HepG2 (cell line): ENCODE results near the gene ENSA. TPM values are rescaled to one million over a fixed set of nuclear protein-coding genes. Genes with fewer than 3 reads are reported as not detected.
A peak's percentile ranks its signal among the peaks of the same experiment; 100 is the strongest.

Experiments used
- ATAC-seq: fragments of 200-7000 bp; cut with Tn5 transposase; 3 replicates; pipeline ENCODE4 v1.9.1; 2020; ENCODE audit warnings: mild to moderate bottlenecking, moderate library complexity
- BruUV-seq: library from RNA; stranded (reverse); fragments of 400-500 nt; replicated peaks from 2 replicates; lab custom pipeline; 2021; lab: Mats Ljungman, UMichigan
- CTCF ChIA-PET: fragments of 300-600 bp; formaldehyde crosslinking; extraction: SDS; loops from one replicate; lab custom pipeline; 2021; ENCODE audit warnings: low total read pairs, inconsistent platforms, low intra/inter-chr PET ratio; lab: Yijun Ruan, JAX
- POLR2A ChIA-PET: fragments of 350-600 bp; sonication (Branson Sonifier 250); formaldehyde crosslinking; loops from one replicate; lab custom pipeline; 2020; ENCODE audit warnings: antibody characterized with exemption, inconsistent platforms; lab: Yijun Ruan, JAX
- DNase-seq: peaks from one replicate; pipeline ENCODE4 v3.0.0-alpha.2; 2015; ENCODE audit warnings: low spot score
- FAIRE-seq: peaks from 3 replicates; lab custom pipeline; 2011; peaks lifted over from hg19 to GRCh38; lab: Jason Lieb, UNC
- H2AFZ ChIP-seq: one replicate; pipeline ENCODE4 v1.6.1; 2011; ENCODE audit warnings: low read length, inconsistent platforms
- H3K27ac ChIP-seq: fragments of 300-600 bp; 3 replicates; pipeline ENCODE4 v1.8.0; 2011; ENCODE audit warnings: mixed run types, mild to moderate bottlenecking, mixed read lengths, low read length, inconsistent platforms; ENCODE audit not compliant: insufficient read depth; ENCODE audit errors: extremely low read length
- H3K27me3 ChIP-seq, 2 experiments: fragments of 200-600 bp in 1 of 2; 2 replicates in 1 of 2; 3 replicates in 1 of 2; pipeline versions ENCODE4 v1.6.0 to v1.8.0; 2011; ENCODE audit warnings: low read length in 2 of 2, mild to moderate bottlenecking in 2 of 2, moderate library complexity in 2 of 2, inconsistent platforms in 1 of 2; ENCODE audit not compliant: insufficient read depth in 2 of 2, control insufficient read depth in 1 of 2
- H3K36me3 ChIP-seq, 2 experiments: fragments of 200-600 bp in 1 of 2; replicated peaks in 1 of 2; 2 replicates in 1 of 2; 3 replicates in 1 of 2; pipeline versions ENCODE4 v1.5.1 to v1.8.0; 2011; ENCODE audit warnings: low read length in 2 of 2, inconsistent platforms in 1 of 2; ENCODE audit not compliant: insufficient read depth in 2 of 2, control insufficient read depth in 1 of 2
- H3K4me1 ChIP-seq: 2 replicates; pipeline ENCODE4 v1.5.1; 2012; ENCODE audit warnings: low read length, inconsistent platforms; ENCODE audit not compliant: insufficient read depth
- H3K4me2 ChIP-seq: 2 replicates; pipeline ENCODE4 v1.6.0; 2011; ENCODE audit warnings: low read depth, low read length, inconsistent platforms
- H3K4me3 ChIP-seq, 3 experiments: fragments of 200-600 bp in 1 of 3; sonication (generic), shearing (Covaris generic) in 1 of 3; replicated peaks in 1 of 3; 2 replicates each; pipeline ENCODE4 v1.5.1; 2011 to 2016; ENCODE audit warnings: low read length in 3 of 3, inconsistent platforms in 2 of 3, low read depth in 2 of 3, mild to moderate bottlenecking in 2 of 3, control low read depth in 1 of 3, mixed read lengths in 1 of 3; ENCODE audit not compliant: insufficient read depth in 1 of 3
- H3K79me2 ChIP-seq: one replicate; pipeline ENCODE4 v1.6.1; 2011; ENCODE audit warnings: low read length, inconsistent platforms; ENCODE audit not compliant: insufficient read depth
- H3K9ac ChIP-seq: 2 replicates; pipeline ENCODE4 v1.6.0; 2011; ENCODE audit warnings: mild to moderate bottlenecking, low read depth, low read length, inconsistent platforms; ENCODE audit not compliant: insufficient read depth
- H3K9me3 ChIP-seq: 2 replicates; pipeline ENCODE4 v1.5.1; 2012; ENCODE audit warnings: mild to moderate bottlenecking, low read length
- H4K20me1 ChIP-seq: 2 replicates; pipeline ENCODE4 v1.6.0; 2011; ENCODE audit warnings: inconsistent platforms, mild to moderate bottlenecking, low read length, moderate library complexity; ENCODE audit not compliant: insufficient read depth
- CTCF ChIP-seq: sonication (generic); formaldehyde crosslinking; IDR thresholded peaks from 2 replicates; pipeline ENCODE4 v1.5.0; 2020; ENCODE audit warnings: mild to moderate bottlenecking, missing genetic modification reagents, moderate library complexity
- MLXIP ChIP-seq: sonication (generic); formaldehyde crosslinking; IDR thresholded peaks from 2 replicates; pipeline ENCODE4 v1.9.0; 2021; ENCODE audit warnings: missing genetic modification reagents, borderline replicate concordance
- WGBS: methylation state at CpG from one replicate; pipeline ENCODE4 v1.1.6; 2017; ENCODE audit warnings: low lambda C conversion rate; 5-methylcytosine and 5-hydroxymethylcytosine counted together
- in situ Hi-C: cut with HindIII; loops from 2 replicates; pipeline ENCODE4 v1.10.0; 2017; ENCODE audit warnings: low pct_unique_long_range_greater_than_20kb; ENCODE audit not compliant: extremely low pct_ligation_motif_present
- intact Hi-C: fragments of 100-400 bp; cut with micrococcal nuclease; formaldehyde crosslinking; loops from one replicate; pipeline ENCODE4 v1.10.0; 2022; ENCODE audit not compliant: unreplicated experiment
- polyA plus RNA-seq, 8 experiments: library from polyadenylated mRNA; depleted of rRNA in 3 of 8; stranded (reverse) in 7 of 8; unstranded in 1 of 8; fragments of >200 nt; fragmentation: Illumina TruSeq in 4 of 8; extraction: Trizol in 4 of 8; gene quantifications; 2 replicates each; pipeline versions ENCODE4 v1.2.1 to v1.2.3, GENCODE V29; 2011 to 2016; ENCODE audit warnings: low read depth in 4 of 8, missing spikeins in 1 of 8, mixed read lengths in 1 of 8; ENCODE audit not compliant: insufficient read depth in 1 of 8
- total RNA-seq, 5 experiments: library from RNA; depleted of rRNA; stranded (reverse); fragments of >200 nt; fragmentation: Illumina TruSeq; extraction: Trizol; gene quantifications; 2 replicates each; pipeline ENCODE4 v1.2.3, GENCODE V29; 2016; ENCODE audit warnings: low read depth in 1 of 5

ENSA gene
- total and polyA plus RNA-seq, 2 of the 13 experiments (the other 11 are each of a cell fraction or from before 2014, with no cell fraction given): 54.5 to 111 TPM

- Histone ChIP-seq H4K20me1 (no peaks in the 10 kb centered on the region), H3K4me3 (no peak overlapping the region), H3K79me2 (peaks cover 14% of the 10 kb centered on the region), H3K36me3 (peaks cover 17 to 57% of the 10 kb centered on the region in 2 experiments), H3K4me2 (no peak overlapping the region), H3K27ac (no peak overlapping the region), H3K27me3 (no peaks in the 10 kb centered on the region), H3K4me1 (peaks cover 43% of the 10 kb centered on the region), H2AFZ (no peak overlapping the region), H3K9ac (no peak overlapping the region), H3K9me3 (no peaks in the 10 kb centered on the region)
- no TSS peak for BruUV-seq
- WGBS: 80% methylated on average over 8 of the region's 8 CpGs
- FAIRE-seq (no peak), ATAC-seq (peak; percentile 55; the same call in 2 of the 3 replicates), DNase-seq (no peak)
- TF ChIP-seq MLXIP (CRISPR knock-in tag) (no peak), CTCF (CRISPR knock-in tag) (peak; percentile 36)
- intact Hi-C loops (loop anchor here (5.0 to 10.0 kb wide), 3 partner anchors 72 to 192 kb away; partner anchors contain the start of gene GOLPH3L), in situ Hi-C loops (no loop called here)
- CTCF ChIA-PET: interaction anchor here (1.8 to 2.1 kb wide), 2 partner anchors 43 to 61 kb away, joined by 5 to 15 read pairs; partner anchors contain the start of gene MCL1
- POLR2A ChIA-PET: interaction anchor here (0.9 to 4.5 kb wide), 6 partner anchors 8 to 49 kb away, joined by 3 to 40 read pairs (median 3); partner anchors contain the start of gene MCL1
Measured at GRCh38 chr1:150622303-150622975, 7.0 kb downstream of the ENSA start.
